AG09309 (cell line): ENCODE measurements around the gene PCYOX1L.
"Not testable (repeated sequence)": the region's sequence is repeated elsewhere in the genome, so short reads cannot be mapped to it uniquely, and the experiment has no call there.

Experiments
- DNase-seq: peaks from one replicate; pipeline ENCODE4 v3.0.0-alpha.2; 2010; ENCODE audit warnings: low read depth
- H3K4me3 ChIP-seq: 2 replicates; pipeline ENCODE4 v1.5.1; 2011; ENCODE audit warnings: mild to moderate bottlenecking, low read depth, low read length, moderate library complexity; ENCODE audit not compliant: control insufficient read depth
- CTCF ChIP-seq: IDR thresholded peaks from 2 replicates; pipeline ENCODE4 v1.5.1; 2011; ENCODE audit warnings: mild to moderate bottlenecking, low read depth, low read length, inconsistent platforms; ENCODE audit not compliant: insufficient read depth, control insufficient read depth; ENCODE audit errors: missing control alignments

PCYOX1L gene

GRCh38 chr5:149386166-149386565, 28.3 kb downstream of the PCYOX1L start:
- no peak overlapping the region for H3K4me3 ChIP-seq
- TF ChIP-seq CTCF = no peak
- no peak for DNase-seq

DNA sequence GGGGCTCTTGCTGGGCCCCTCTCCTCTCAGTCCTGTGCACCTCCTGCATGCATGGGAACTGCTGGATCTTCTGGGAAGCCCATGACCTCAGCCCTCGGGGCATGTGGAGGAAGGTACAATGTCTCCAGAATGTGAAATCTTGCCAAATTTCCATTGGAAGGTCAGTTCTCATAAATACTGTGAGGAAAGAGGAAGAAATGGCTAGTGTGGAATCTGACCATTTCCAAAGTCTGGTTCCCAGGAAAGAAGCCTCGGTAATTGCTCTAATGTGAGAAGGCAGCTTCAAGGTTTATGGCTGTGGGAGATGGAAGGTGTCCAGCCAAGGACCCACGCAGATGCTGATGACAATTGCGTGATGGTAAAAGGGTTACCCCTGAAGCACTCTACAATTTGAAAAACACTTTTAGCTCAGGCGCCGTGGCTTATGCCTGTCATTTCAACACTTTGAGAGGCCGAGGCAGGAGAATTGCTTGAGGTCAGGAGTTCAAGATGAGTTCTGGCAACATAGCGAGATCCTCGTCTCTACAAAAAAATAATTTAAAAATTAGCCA, 29.3 kb downstream of the PCYOX1L start:
- peak; percentile 90 for DNase-seq
- no peak for TF ChIP-seq CTCF
- H3K4me3 ChIP-seq = no peak overlapping the region

DNA sequence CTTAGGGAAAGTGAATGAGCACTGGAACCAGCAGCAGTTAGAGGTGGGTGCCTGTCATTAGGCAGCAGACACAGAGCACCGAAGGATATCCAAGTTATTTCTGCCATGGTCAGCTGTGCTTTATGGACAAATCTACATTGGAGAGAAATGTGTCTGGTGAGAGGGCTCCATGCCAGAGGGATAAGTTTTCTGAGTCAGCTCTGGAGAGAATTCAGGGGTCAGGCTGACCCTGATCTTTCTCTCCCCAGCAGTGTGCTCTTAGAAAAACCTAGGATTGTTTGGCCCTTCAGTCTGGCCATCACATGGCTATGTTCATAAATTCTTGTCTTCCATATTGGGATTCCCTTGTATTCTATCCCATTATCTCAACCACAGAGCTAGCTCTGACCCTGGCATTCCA, 30.1 kb downstream of the PCYOX1L start:
- DNase-seq = no peak
- TF ChIP-seq CTCF = no peak
- H3K4me3 ChIP-seq = no peak overlapping the region

- no peak for DNase-seq
- TF ChIP-seq CTCF = no peak
- no peak overlapping the region for H3K4me3 ChIP-seq
These were observed 30.8 kb downstream of the PCYOX1L start for GRCh38 chr5:149388498-149389190.

- no peak for TF ChIP-seq CTCF
- no peak overlapping the region for H3K4me3 ChIP-seq
- DNase-seq = no peak
These were observed 32.0 kb downstream of the PCYOX1L start for GRCh38 chr5:149389552-149390495.

GRCh38 chr5:149391076-149391475, 33.2 kb downstream of the PCYOX1L start:
- not testable (repeated sequence) for DNase-seq, H3K4me3 ChIP-seq

- no peak for TF ChIP-seq CTCF
- no peak for DNase-seq
- H3K4me3 ChIP-seq = no peak overlapping the region
These were observed 33.7 kb downstream of the PCYOX1L start for GRCh38 chr5:149391524-149391923.
